ENCODE data around the gene EMC8. TPM values are rescaled to one million over a fixed set of nuclear protein-coding genes. Genes with fewer than 3 reads are reported as not detected.

EMC8 gene
- total and polyA plus RNA-seq, 10 of the 15 experiments (the other 5 are each of a cell fraction or from before 2014, with no cell fraction given), result 7.8 to 62.0 (median 33.5) TPM

- TF ChIP-seq EED (IDR thresholded peaks at IDR 0.05; ENCODE audit: low read depth) (peak; percentile 88), ZBED1 (IDR thresholded peaks at IDR 0.05; ENCODE audit: borderline replicate concordance) (no peak), MEF2A (IDR thresholded peaks at IDR 0.05; ENCODE audit: insufficient read depth, low read depth, low read length) (no peak), USF2 (IDR thresholded peaks at IDR 0.05; ENCODE audit: borderline replicate concordance, low read depth, low read length) (no peak), CEBPB (IDR thresholded peaks at IDR 0.05; ENCODE audit: borderline replicate concordance in 1 of 2, low read depth in 2 of 2, low read length in 2 of 2) (no peak), ZBTB33 (IDR thresholded peaks at IDR 0.05) (no peak), BMI1 (IDR thresholded peaks at IDR 0.05; ENCODE audit: borderline replicate concordance) (no peak), BHLHE40 (IDR thresholded peaks at IDR 0.05; ENCODE audit: borderline replicate concordance in 1 of 2, low read depth in 2 of 2, low read length in 1 of 2) (no peak), KLF5 (IDR thresholded peaks at IDR 0.05; ENCODE audit: partially characterized antibody) (no peak), RUNX3 (IDR thresholded peaks at IDR 0.05; ENCODE audit: low read length) (peak; percentile 74), SMAD5 (IDR thresholded peaks at IDR 0.05; ENCODE audit: low read depth) (no peak), NFXL1 (IDR thresholded peaks at IDR 0.05; ENCODE audit: borderline replicate concordance) (no peak), LARP7 (IDR thresholded peaks at IDR 0.05) (no peak), IRF3 (IDR thresholded peaks at IDR 0.05) (no peak), SIX5 (IDR thresholded peaks at IDR 0.05; ENCODE audit: low read depth, low read length, severe bottlenecking) (no peak), PAX8 (IDR thresholded peaks at IDR 0.05) (no peak), EGR1 (IDR thresholded peaks at IDR 0.05; ENCODE audit: borderline replicate concordance in 1 of 2, low read depth in 2 of 2, low read length in 2 of 2) (peak in 1 of 2 experiments; percentile 50; a peak in 1 of 3 replicates), MAX (IDR thresholded peaks at IDR 0.05; ENCODE audit: low read depth, low read length) (no peak), GABPA (IDR thresholded peaks at IDR 0.05; ENCODE audit: low read depth) (no peak), IKZF2 (IDR thresholded peaks at IDR 0.05) (peak; percentile 53 to 63; a peak in 3 of 4 replicates), ZNF207 (IDR thresholded peaks at IDR 0.05; ENCODE audit: borderline replicate concordance) (no peak), RELA (IDR thresholded peaks at IDR 0.05; ENCODE audit: borderline replicate concordance, partially characterized antibody) (no peak), JUNB (IDR thresholded peaks at IDR 0.05) (0 out of 2 replicates have a peak, but pooled peaks have one; percentile 13), MYC (IDR thresholded peaks at IDR 0.05; ENCODE audit: insufficient read depth, insufficient read length, insufficient replicate concordance, low read length, severe bottlenecking) (no peak), CHD4 (IDR thresholded peaks at IDR 0.05) (no peak), STAT3 (IDR thresholded peaks at IDR 0.05; ENCODE audit: low read depth, low read length) (no peak), TBL1XR1 (IDR thresholded peaks at IDR 0.05; ENCODE audit: low read depth, low read length) (no peak)
Observed at GRCh38 chr16:85746460-85747215, 52.7 kb downstream of the EMC8 start (continued).

All from GM12878 (cell line).